BLaER1 (cell line): ENCODE measurements around the gene NEUROD4.
A peak's percentile ranks its signal among the peaks of the same experiment; 100 is the strongest.

ENCODE experiments used
- H3K27ac ChIP-seq: shearing (Covaris generic); formaldehyde crosslinking; 2 replicates; pipeline ENCODE4 v1.8.1; 2022
- H3K27me3 ChIP-seq: shearing (Covaris generic); formaldehyde crosslinking; 2 replicates; pipeline ENCODE4 v1.8.1; 2022
- H3K36me3 ChIP-seq: shearing (Covaris generic); formaldehyde crosslinking; 2 replicates; pipeline ENCODE4 v1.8.1; 2022
- H3K4me1 ChIP-seq: shearing (Covaris generic); formaldehyde crosslinking; 2 replicates; pipeline ENCODE4 v1.8.1; 2022
- H3K4me2 ChIP-seq: shearing (Covaris generic); formaldehyde crosslinking; 2 replicates; pipeline ENCODE4 v1.8.1; 2022
- H3K4me3 ChIP-seq: shearing (Covaris generic); formaldehyde crosslinking; 2 replicates; pipeline ENCODE4 v1.8.1; 2022
- H3K9ac ChIP-seq: shearing (Covaris generic); formaldehyde crosslinking; 2 replicates; pipeline ENCODE4 v1.8.1; 2022
- H3K9me3 ChIP-seq: shearing (Covaris generic); formaldehyde crosslinking; 2 replicates; pipeline ENCODE4 v1.8.1; 2022
- H4K20me1 ChIP-seq: shearing (Covaris generic); formaldehyde crosslinking; 2 replicates; pipeline ENCODE4 v1.8.1; 2022
- Cebpa-rat ChIP-seq: shearing (Covaris generic); IDR thresholded peaks from 2 replicates; pipeline ENCODE4 v1.8.1; 2022

The NEUROD4 gene

DNA sequence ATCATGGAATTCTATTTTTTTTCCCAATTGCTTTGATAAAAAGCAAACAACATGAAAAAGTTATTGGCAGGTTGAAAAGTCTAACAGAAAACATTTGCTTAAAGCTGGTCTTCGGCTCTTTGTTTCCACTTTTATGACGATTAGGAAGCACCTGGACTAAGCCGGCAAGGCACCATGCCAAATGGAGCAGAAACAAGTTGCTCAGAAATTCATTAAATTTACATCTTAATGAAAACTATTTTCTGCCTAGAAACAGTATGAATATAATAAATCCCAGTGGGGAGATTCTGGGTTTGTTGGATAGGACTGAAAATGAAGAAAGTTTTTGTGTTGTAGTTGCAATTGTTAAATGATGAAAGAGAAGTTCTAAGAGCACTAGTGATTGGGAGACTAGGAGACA, 55.0 kb downstream of the NEUROD4 start:
- Histone ChIP-seq H3K9ac (peak overlapping the region; percentile 75), H3K4me2 (peak overlapping the region; percentile 62), H3K36me3 (peaks cover 3% of the 10 kb centered on the region; the same call in 1 of the 2 replicates), H3K27ac (peak overlapping the region; percentile 97), H3K27me3 (no peaks in the 10 kb centered on the region), H4K20me1 (no peaks in the 10 kb centered on the region), H3K9me3 (peaks cover 11% of the 10 kb centered on the region; the same call in 1 of the 2 replicates), H3K4me3 (peak overlapping the region; percentile 24; the same call in 1 of the 2 replicates), H3K4me1 (peaks cover 34% of the 10 kb centered on the region)
- no peak for TF ChIP-seq Cebpa-rat
